Osteocyte (in vitro differentiated cells): ENCODE results near the gene ENTPD6. TPM values are rescaled to one million over a fixed set of nuclear protein-coding genes. Genes with fewer than 3 reads are reported as not detected.
"Not testable (repeated sequence)": the region's sequence is repeated elsewhere in the genome, so short reads cannot be mapped to it uniquely, and the experiment has no call there.

ENCODE experiments used
- DNase-seq: peaks from one replicate; pipeline ENCODE4 v3.0.0; 2021; ENCODE audit warnings: mixed read lengths; ENCODE audit not compliant: unreplicated experiment; ENCODE audit errors: extremely low spot score
- H3K27ac Mint-ChIP-seq: one replicate; pipeline ENCODE4 v1.8.0; 2021; ENCODE audit warnings: mild to moderate bottlenecking, mixed read lengths; ENCODE audit not compliant: unreplicated experiment
- H3K27me3 Mint-ChIP-seq: one replicate; pipeline ENCODE4 v1.8.0; 2021; ENCODE audit warnings: mixed read lengths; ENCODE audit not compliant: unreplicated experiment
- H3K36me3 Mint-ChIP-seq: one replicate; pipeline ENCODE4 v1.8.0; 2021; ENCODE audit warnings: mixed read lengths; ENCODE audit not compliant: unreplicated experiment
- H3K4me1 Mint-ChIP-seq: one replicate; pipeline ENCODE4 v1.8.0; 2021; ENCODE audit warnings: mixed read lengths; ENCODE audit not compliant: unreplicated experiment
- H3K4me3 Mint-ChIP-seq: one replicate; pipeline ENCODE4 v1.8.0; 2021; ENCODE audit warnings: mild to moderate bottlenecking, moderate library complexity, mixed read lengths; ENCODE audit not compliant: unreplicated experiment
- H3K9me3 Mint-ChIP-seq: one replicate; pipeline ENCODE4 v1.8.0; 2021; ENCODE audit warnings: mixed read lengths; ENCODE audit not compliant: unreplicated experiment
- total RNA-seq: library from RNA; stranded (reverse); gene quantifications from 2 replicates; pipeline ENCODE4 v1.2.1, GENCODE V29; 2021
- TF ChIP-seq, protein P1 (sequence below): fragments of 200-600 bp; sonication (generic); IDR thresholded peaks from 2 replicates; pipeline ENCODE4 v1.5.0; 2021; ENCODE audit warnings: antibody characterized with exemption, mild to moderate bottlenecking, moderate library complexity

Gene ENTPD6
- total RNA-seq, 1 donor from 2014 or later = 62.0 TPM

DNA sequence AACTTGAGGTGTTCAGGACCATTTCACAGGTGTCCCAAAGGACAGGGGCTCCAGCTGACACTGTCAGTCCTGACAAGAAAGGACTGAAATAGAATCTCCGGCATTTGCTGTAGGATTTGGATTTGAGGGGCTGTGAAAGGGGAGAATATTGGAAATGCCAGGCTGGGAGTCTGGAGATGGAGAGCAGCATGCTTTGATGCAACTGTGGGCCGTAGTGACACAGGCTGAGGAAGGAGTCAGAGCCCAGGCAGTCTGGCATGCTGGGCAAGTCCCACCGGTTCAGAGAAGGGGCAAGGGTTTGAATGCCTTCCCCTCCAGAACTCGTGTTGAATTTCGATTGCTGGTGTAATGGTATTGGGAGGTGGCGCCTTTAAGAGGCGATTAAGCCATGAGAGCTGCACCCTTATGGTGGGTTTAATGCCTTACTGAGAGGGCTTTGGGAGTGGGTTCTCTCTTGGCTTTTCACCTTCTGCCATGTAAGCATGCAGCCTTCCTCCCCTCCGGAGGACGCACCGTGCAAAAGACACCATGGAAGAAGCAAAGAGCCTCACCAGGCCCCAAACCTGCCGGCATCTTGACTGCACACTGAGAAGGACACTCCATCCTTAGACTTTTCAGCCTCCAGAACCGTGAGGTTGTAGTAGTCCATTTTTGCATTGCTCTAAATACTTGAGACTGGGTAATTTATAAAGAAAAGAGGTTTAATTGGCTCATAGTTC lies 43.0 kb downstream of the ENTPD6 start:
- H3K27me3 Mint-ChIP-seq = no peaks in the 10 kb centered on the region
- H3K9me3 Mint-ChIP-seq = peaks cover 3% of the 10 kb centered on the region
- H3K4me1 Mint-ChIP-seq = peaks cover 79% of the 10 kb centered on the region
- H3K4me3 Mint-ChIP-seq = peak overlapping the region; percentile 34
- H3K36me3 Mint-ChIP-seq = peaks cover 2% of the 10 kb centered on the region
- peak overlapping the region; percentile 98 for H3K27ac Mint-ChIP-seq
- TF ChIP-seq, protein P1, sequence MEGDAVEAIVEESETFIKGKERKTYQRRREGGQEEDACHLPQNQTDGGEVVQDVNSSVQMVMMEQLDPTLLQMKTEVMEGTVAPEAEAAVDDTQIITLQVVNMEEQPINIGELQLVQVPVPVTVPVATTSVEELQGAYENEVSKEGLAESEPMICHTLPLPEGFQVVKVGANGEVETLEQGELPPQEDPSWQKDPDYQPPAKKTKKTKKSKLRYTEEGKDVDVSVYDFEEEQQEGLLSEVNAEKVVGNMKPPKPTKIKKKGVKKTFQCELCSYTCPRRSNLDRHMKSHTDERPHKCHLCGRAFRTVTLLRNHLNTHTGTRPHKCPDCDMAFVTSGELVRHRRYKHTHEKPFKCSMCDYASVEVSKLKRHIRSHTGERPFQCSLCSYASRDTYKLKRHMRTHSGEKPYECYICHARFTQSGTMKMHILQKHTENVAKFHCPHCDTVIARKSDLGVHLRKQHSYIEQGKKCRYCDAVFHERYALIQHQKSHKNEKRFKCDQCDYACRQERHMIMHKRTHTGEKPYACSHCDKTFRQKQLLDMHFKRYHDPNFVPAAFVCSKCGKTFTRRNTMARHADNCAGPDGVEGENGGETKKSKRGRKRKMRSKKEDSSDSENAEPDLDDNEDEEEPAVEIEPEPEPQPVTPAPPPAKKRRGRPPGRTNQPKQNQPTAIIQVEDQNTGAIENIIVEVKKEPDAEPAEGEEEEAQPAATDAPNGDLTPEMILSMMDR = no peak
- no peak for DNase-seq

DNA sequence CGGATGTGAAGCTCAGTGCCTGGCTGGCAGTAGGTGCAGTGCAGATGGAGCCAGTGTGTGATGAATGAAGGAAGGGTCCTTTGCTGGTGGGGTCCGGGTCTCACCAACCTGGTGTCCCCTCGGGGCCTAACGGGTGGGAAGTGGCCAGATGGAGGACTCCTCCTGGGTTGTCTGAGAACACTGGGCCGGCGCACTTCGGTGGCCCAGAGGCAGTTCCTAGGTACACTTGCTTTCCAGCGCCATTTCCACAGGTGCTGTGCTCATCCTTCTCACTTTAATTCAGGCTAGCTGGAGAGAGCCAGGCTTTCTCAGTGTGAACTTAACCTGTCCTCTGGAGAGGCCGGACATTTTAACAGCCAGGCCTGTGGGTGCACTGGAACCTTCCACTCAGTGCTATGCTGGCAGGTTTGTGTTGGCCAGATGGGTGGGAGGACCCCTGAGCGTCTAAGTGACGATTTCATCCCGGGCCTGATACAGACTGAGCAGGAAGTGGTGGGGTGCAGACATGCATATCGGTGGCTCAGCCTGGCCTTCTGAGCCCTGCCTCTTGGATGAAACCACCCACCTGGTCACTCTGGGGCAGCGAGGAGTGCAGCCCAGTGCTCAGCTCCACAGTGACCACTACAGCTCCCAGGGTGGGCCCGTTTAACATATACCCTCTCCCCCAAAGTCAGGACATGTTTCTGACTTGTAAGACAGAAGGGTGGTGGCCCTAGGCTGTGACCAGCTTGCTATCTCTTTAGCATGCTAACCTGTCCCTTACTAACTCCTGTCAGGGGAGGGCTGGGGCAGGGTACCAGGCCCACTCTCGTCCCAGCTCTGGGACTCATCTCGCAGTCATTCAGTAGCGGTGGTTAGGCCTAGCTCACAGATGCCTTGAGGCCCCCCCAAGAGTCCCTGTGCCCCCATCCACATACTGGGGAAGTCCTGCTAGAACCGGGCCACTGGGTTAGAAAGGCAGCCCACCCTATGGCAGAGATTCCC lies 44.2 kb downstream of the ENTPD6 start:
- TF ChIP-seq, protein P1 = no peak
- peaks cover 67% of the 10 kb centered on the region for H3K4me1 Mint-ChIP-seq
- peaks cover 5% of the 10 kb centered on the region for H3K36me3 Mint-ChIP-seq
- no peak overlapping the region for H3K4me3 Mint-ChIP-seq
- H3K27ac Mint-ChIP-seq = peak overlapping the region; percentile 98
- H3K9me3 Mint-ChIP-seq = peaks cover 6% of the 10 kb centered on the region
- no peaks in the 10 kb centered on the region for H3K27me3 Mint-ChIP-seq
- no peak for DNase-seq

DNA sequence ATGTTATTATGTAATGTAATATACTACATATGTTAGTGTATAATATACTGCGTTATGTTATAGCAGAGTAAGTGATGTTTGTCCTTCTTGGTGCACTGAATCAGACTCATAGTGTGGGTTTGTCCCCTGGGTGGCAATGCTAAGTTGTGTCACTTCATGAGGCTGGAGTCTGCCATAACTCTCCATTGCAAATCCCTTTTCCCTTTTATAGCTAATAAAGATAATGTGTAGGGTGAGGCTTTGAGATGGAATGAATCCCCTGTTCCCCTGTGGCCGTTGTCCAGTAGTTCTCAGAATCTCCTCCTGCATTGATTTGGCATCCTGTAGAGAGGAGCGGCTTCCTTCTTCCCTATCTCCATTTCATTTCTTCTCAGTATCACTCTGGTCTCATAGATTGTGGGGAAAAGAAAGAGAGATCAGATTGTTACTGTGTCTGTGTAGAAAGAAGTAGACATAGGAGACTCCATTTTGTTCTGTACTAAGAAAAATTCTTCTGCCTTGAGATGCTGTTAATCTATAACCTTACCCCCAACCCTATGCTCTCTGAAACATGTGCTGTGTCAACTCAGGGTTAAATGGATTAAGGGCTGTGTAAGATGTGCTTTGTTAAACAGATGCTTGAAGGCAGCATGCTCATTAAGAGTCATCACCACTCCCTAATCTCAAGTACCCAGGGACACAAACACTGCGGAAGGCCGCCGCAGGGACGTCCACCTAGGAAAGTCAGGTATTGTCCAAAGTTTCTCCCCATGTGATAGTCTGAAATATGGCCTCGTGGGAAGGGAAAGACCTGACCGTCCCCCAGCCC lies 45.5 kb downstream of the ENTPD6 start:
- Mint-ChIP-seq H3K4me1 (peaks cover 66% of the 10 kb centered on the region), H3K27ac (peak overlapping the region; percentile 98)
- not testable (repeated sequence) for H3K4me3 Mint-ChIP-seq, H3K27me3 Mint-ChIP-seq, H3K9me3 Mint-ChIP-seq, H3K36me3 Mint-ChIP-seq, DNase-seq

DNA sequence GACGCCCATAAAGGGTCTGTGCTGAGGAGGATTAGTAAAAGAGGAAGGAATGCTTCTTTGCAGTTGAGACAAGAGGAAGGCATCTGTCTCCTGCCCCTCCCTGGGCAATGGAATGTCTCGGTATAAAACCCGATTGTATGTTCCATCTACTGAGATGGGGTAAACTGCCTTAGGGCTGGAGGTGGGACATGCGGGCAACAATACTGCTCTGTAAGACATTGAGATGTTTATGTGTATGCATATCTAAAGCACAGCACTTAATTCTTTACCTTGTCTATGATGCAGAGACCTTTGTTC lies 46.1 kb downstream of the ENTPD6 start:
- H3K36me3 Mint-ChIP-seq, H3K9me3 Mint-ChIP-seq, H3K4me3 Mint-ChIP-seq, H3K27me3 Mint-ChIP-seq, DNase-seq: not testable (repeated sequence)
- peak overlapping the region; percentile 98 for H3K27ac Mint-ChIP-seq
- H3K4me1 Mint-ChIP-seq = peaks cover 67% of the 10 kb centered on the region

DNA sequence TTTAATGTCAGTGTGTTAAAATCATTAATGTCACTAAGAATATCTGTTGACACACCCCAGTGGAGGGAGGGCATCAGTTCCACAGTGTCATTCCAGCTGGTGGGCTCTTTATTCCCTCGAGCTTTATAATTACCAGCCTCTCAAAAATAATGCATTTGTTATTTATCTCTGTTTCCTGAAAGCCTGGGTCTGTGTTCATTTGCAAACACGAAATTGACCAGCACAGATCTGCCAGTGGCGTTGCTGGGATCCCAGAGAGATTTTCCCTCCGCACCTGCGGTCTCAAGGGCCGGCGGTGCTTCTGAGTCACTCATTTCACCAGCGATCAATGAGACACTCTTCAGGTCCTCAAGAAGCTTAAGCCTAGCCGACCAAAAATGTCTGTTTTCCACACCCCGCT lies 46.7 kb downstream of the ENTPD6 start:
- TF ChIP-seq, protein P1 = no peak
- Mint-ChIP-seq H3K9me3 (peaks cover 6% of the 10 kb centered on the region), H3K27ac (no peak overlapping the region), H3K27me3 (no peaks in the 10 kb centered on the region), H3K4me3 (no peak overlapping the region), H3K4me1 (peaks cover 67% of the 10 kb centered on the region), H3K36me3 (peaks cover 5% of the 10 kb centered on the region)
- DNase-seq = no peak
